ENCODE data around the gene TRIM8. TPM values are rescaled to one million over a fixed set of nuclear protein-coding genes. Genes with fewer than 3 reads are reported as not detected.

The TRIM8 gene
- total and polyA plus RNA-seq, 2 of the 8 experiments (the other 6 are each of a cell fraction or from before 2014, with no cell fraction given): 24.9 to 38.8 TPM

DNA sequence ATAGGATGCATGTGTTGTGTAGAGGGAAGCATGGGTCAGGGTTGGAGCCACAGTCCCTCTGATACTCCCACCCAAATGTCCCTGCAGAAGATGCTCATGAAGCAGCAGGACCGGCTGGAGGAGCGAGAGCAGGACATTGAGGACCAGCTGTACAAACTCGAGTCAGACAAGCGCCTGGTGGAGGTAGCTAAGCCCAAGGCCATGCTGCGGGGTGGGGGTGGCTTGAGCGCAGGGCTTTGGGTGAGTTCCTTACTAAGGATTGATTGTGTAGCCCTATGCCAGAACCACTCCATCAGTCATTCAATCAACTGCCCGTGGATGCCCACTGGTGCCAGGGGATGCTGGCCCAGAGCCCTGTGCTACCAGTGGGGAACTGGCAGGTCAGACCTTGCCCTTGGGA is 10.3 kb downstream of the TRIM8 start:
- H3K4me1 ChIP-seq (replicated peaks in 1 of 4; ENCODE audit: control insufficient read depth in 3 of 4, insufficient read depth in 4 of 4, low read length in 3 of 4): peaks cover 0 to 27% (median 19%) of the 10 kb centered on the region in 4 experiments; a peak in 6 of 7 replicates
- no peak overlapping the region for H3K23ac ChIP-seq (ENCODE audit: insufficient read length)
- H4K91ac ChIP-seq (replicated peaks; ENCODE audit: insufficient read length, low read length): no peak overlapping the region
- H3K9ac ChIP-seq (replicated peaks in 1 of 4; ENCODE audit: extremely low read depth in 1 of 4, low read depth in 3 of 4, low read length in 3 of 4): no peak overlapping the region
- no peak overlapping the region for H3K14ac ChIP-seq (ENCODE audit: insufficient read length)
- H4K20me1 ChIP-seq (replicated peaks in 1 of 2; ENCODE audit: control insufficient read depth in 1 of 2, insufficient read depth in 2 of 2, low read length in 2 of 2): peaks cover 3 to 9% of the 10 kb centered on the region in 2 experiments
- H2BK20ac ChIP-seq (ENCODE audit: low read length): no peak overlapping the region
- no peak overlapping the region for H3K56ac ChIP-seq (replicated peaks; ENCODE audit: insufficient read length, low read depth, low read length)
- H3K4me3 ChIP-seq (ENCODE audit: extremely low read depth in 1 of 4, insufficient read depth in 2 of 4, low read depth in 3 of 4, low read length in 4 of 4): no peak overlapping the region
- no peak overlapping the region for H2AK5ac ChIP-seq (ENCODE audit: low read depth, low read length)
- no peak overlapping the region for H4K8ac ChIP-seq (ENCODE audit: extremely low read depth, insufficient read depth, low read length)
- H3K18ac ChIP-seq (ENCODE audit: extremely low read depth, low read length): no peak overlapping the region
- no peak overlapping the region for H2BK120ac ChIP-seq (replicated peaks; ENCODE audit: low read depth, low read length)
- H2BK5ac ChIP-seq (ENCODE audit: low read depth, low read length): no peak overlapping the region
- H3K27ac ChIP-seq (ENCODE audit: low read depth, low read length): no peak overlapping the region
- H3K4me2 ChIP-seq (ENCODE audit: insufficient read depth in 1 of 2, low read depth in 2 of 2, low read length in 2 of 2): no peak overlapping the region
- H2AFZ ChIP-seq (ENCODE audit: low read length): no peak overlapping the region
- peaks cover 7 to 22% (median 11%) of the 10 kb centered on the region in 4 experiments; a peak in 5 of 8 replicates for H3K36me3 ChIP-seq (ENCODE audit: control insufficient read depth in 2 of 4, insufficient read depth in 4 of 4, low read length in 3 of 4)
- DNase-seq (ENCODE audit: low read depth in 1 of 2, low spot score in 2 of 2) (no peak), FAIRE-seq (no peak)
- CTCF ChIA-PET (ENCODE audit: partially characterized antibody): interaction anchor here (0.5 to 13.0 kb wide), 7 partner anchors 10 to 535 kb away, joined by 3 to 145 read pairs (median 5); no protein-coding TSS in a partner anchor
- no peaks in the 10 kb centered on the region for H3K27me3 ChIP-seq (replicated peaks in 1 of 4; ENCODE audit: control insufficient read depth in 3 of 4, extremely low read depth in 1 of 4, insufficient read depth in 3 of 4, low read length in 3 of 4)
- no peak overlapping the region for H3K4ac ChIP-seq (replicated peaks; ENCODE audit: insufficient read length, low read depth, low read length)
- no peak overlapping the region for H2BK12ac ChIP-seq (ENCODE audit: low read depth, low read length)
- H3K79me2 ChIP-seq (ENCODE audit: control insufficient read depth in 1 of 2, insufficient read depth in 2 of 2, low read length in 2 of 2): peaks cover 0 to 40% of the 10 kb centered on the region in 2 experiments; a peak in 2 of 4 replicates
- H3K79me1 ChIP-seq (ENCODE audit: low read depth, low read length): peaks cover 10% of the 10 kb centered on the region
- 90% methylated on average over 7 of the region's 7 CpGs; no CpG with 5 or more reads in 1 of the 2 experiments for WGBS, 2 experiments (ENCODE audit: extremely low coverage in 1 of 2, insufficient coverage in 1 of 2, insufficient read length in 1 of 2, insufficient replicate concordance in 2 of 2, low coverage in 1 of 2, low lambda C conversion rate in 2 of 2, missing lambda C conversion rate in 1 of 2)
- no peak overlapping the region for H4K5ac ChIP-seq (ENCODE audit: insufficient read length, low read depth, low read length)
- POLR2A ChIA-PET (ENCODE audit: partially characterized antibody): interaction anchor here (1.2 to 1.3 kb wide), 2 partner anchors 10 to 53 kb away, joined by 4 to 5 read pairs; partner anchors contain the start of gene TRIM8
- H3K23me2 ChIP-seq (ENCODE audit: low read depth, low read length): no peaks in the 10 kb centered on the region
- H3K9me3 ChIP-seq (ENCODE audit: insufficient read depth in 2 of 2, low read depth in 1 of 2, low read length in 1 of 2): no peaks in the 10 kb centered on the region
- H2BK15ac ChIP-seq (ENCODE audit: low read length): no peak overlapping the region
- no peak for TF ChIP-seq RFX5 (IDR thresholded peaks at IDR 0.05; ENCODE audit: borderline replicate concordance, low read depth, low read length)
- no peak for TF ChIP-seq POU5F1 (IDR thresholded peaks at IDR 0.05; ENCODE audit: low read depth, low read length)
- no peak for TF ChIP-seq TAF7 (optimal IDR thresholded peaks at IDR 0.05; ENCODE audit: borderline replicate concordance, low read depth, low read length)
- TF ChIP-seq SIN3A (conservative IDR thresholded peaks at IDR 0.05 in 1 of 2, IDR thresholded peaks at IDR 0.05 in 1 of 2; ENCODE audit: low read depth in 1 of 2, low read length in 2 of 2): no peak
- TF ChIP-seq CBX5 (IDR thresholded peaks at IDR 0.05; ENCODE audit: low read depth, low read length): no peak
- TF ChIP-seq CBX8 (IDR thresholded peaks at IDR 0.05; ENCODE audit: borderline replicate concordance, low read depth, low read length): no peak
- TF ChIP-seq JUND (IDR thresholded peaks at IDR 0.05; ENCODE audit: low read length): no peak
- TF ChIP-seq RXRA (IDR thresholded peaks at IDR 0.05; ENCODE audit: insufficient read depth, low read depth, low read length): no peak
- TF ChIP-seq POLR2AphosphoS5 (IDR thresholded peaks at IDR 0.05; ENCODE audit: low read depth, low read length): no peak
- TF ChIP-seq POLR2A (IDR thresholded peaks at IDR 0.05; ENCODE audit: control extremely low read depth in 1 of 2, low read depth in 2 of 2, low read length in 2 of 2): no peak
- no peak for TF ChIP-seq ASH2L (IDR thresholded peaks at IDR 0.05; ENCODE audit: low read length)
- TF ChIP-seq KDM1A (IDR thresholded peaks at IDR 0.05; ENCODE audit: borderline replicate concordance, low read length): no peak
- TF ChIP-seq NANOG (IDR thresholded peaks at IDR 0.05; ENCODE audit: insufficient read depth, low read depth, low read length, poor library complexity, severe bottlenecking): no peak
- TF ChIP-seq RBBP5 (IDR thresholded peaks at IDR 0.05; ENCODE audit: borderline replicate concordance, low read depth, low read length): no peak
- TF ChIP-seq TBP (IDR thresholded peaks at IDR 0.05; ENCODE audit: low read depth, low read length): no peak
